Right lobe of liver (tissue), 6 donors: ENCODE measurements around the gene HSPA4. TPM values are rescaled to one million over a fixed set of nuclear protein-coding genes. Genes with fewer than 3 reads are reported as not detected.

Experiments used
- ATAC-seq, 4 donors: fragments of 200-7000 bp; cut with Tn5 transposase; one replicate each; pipeline ENCODE4 v1.9.1; 2020; ENCODE audit warnings: mild to moderate bottlenecking in 4 of 4, moderate library complexity in 4 of 4
- DNase-seq, 3 donors: peaks; one replicate each; pipeline ENCODE4 v3.0.0-alpha.2; 2020
- H3K27ac ChIP-seq, 3 donors: fragments of 200-600 bp; one replicate each; pipeline ENCODE4 v1.8.0; 2022
- H3K27me3 ChIP-seq, 2 donors: fragments of 200-600 bp; one replicate each; pipeline ENCODE4 v1.8.0; 2022
- H3K36me3 ChIP-seq, 4 donors: fragments of 200-600 bp; sonication (generic) in 1 of 4; one replicate each; pipeline versions ENCODE4 v1.5.1 to v1.8.0; 2017 to 2022; ENCODE audit warnings: control low read depth in 1 of 4
- H3K4me1 ChIP-seq, 4 donors: fragments of 200-600 bp; sonication (generic) in 1 of 4; one replicate each; pipeline versions ENCODE4 v1.5.1 to v1.8.0; 2017 to 2022; ENCODE audit warnings: control low read depth in 1 of 4
- H3K4me3 ChIP-seq, 3 donors: fragments of 200-600 bp; one replicate each; pipeline ENCODE4 v1.8.0; 2022
- H3K9me3 ChIP-seq, 4 donors: fragments of 200-600 bp; sonication (generic) in 1 of 4; one replicate each; pipeline versions ENCODE4 v1.5.1 to v1.8.0; 2017 to 2022; ENCODE audit warnings: control low read depth in 1 of 4
- POLR2A ChIP-seq: fragments of 450-650 bp; IDR thresholded peaks from one replicate; pipeline ENCODE4 v1.6.1; 2017; ENCODE audit warnings: antibody characterized with exemption, mild to moderate bottlenecking
- WGBS: methylation state at CpG from one replicate; pipeline ENCODE4 v1.1.6; 2018; ENCODE audit warnings: low coverage, low lambda C conversion rate; ENCODE audit not compliant: insufficient coverage; ENCODE audit errors: missing lambda C conversion rate; 5-methylcytosine and 5-hydroxymethylcytosine counted together
- intact Hi-C, 2 donors: fragments of 100-400 bp; cut with DNase I; formaldehyde crosslinking; loops; one replicate each; pipeline versions ENCODE4 v1.11.2 to v1.14.1; 2022
- small RNA-seq, 2 experiments: library from RNA; depleted of rRNA; stranded (forward); fragments of <200 nt; gene quantifications; one replicate each; pipeline ENCODE3, GENCODE V24; 2016
- total RNA-seq, 6 experiments: library from RNA; depleted of rRNA in 2 of 6; stranded (reverse); fragments of >200 nt in 2 of 6; fragmentation: NEBNext Ultra II Directional in 3 of 6; extraction: Animal tissue kit (Norgen Biotek cat#: 25700) in 3 of 6; gene quantifications; one replicate each; pipeline versions ENCODE4 v1.1.0 to v1.2.4, GENCODE V29; 2016 to 2023
- TF ChIP-seq, protein P1 (sequence below), 4 donors: fragments of 200-600 bp in 3 of 4; fragments of 450-650 bp in 1 of 4; IDR thresholded peaks; one replicate each; pipeline versions ENCODE4 v1.5.1 to v1.8.0; 2016 to 2022; ENCODE audit warnings: antibody characterized with exemption in 4 of 4, mild to moderate bottlenecking in 2 of 4
- donor health status: DM: no; HTN: yes; CAD: no.
- donor health status: DM: no; HTN: no; CAD: no.
- donor health status: DM: no; HTN: no; CAD: no.
- donor health status: DM: no; HTN: yes; CAD: no.
- donor health status: DM: no; HTN: yes; CAD: no.

Gene HSPA4
- total RNA-seq, 6 experiments from 2014 or later: 30.1 to 68.6 (median 46.1) TPM

DNA sequence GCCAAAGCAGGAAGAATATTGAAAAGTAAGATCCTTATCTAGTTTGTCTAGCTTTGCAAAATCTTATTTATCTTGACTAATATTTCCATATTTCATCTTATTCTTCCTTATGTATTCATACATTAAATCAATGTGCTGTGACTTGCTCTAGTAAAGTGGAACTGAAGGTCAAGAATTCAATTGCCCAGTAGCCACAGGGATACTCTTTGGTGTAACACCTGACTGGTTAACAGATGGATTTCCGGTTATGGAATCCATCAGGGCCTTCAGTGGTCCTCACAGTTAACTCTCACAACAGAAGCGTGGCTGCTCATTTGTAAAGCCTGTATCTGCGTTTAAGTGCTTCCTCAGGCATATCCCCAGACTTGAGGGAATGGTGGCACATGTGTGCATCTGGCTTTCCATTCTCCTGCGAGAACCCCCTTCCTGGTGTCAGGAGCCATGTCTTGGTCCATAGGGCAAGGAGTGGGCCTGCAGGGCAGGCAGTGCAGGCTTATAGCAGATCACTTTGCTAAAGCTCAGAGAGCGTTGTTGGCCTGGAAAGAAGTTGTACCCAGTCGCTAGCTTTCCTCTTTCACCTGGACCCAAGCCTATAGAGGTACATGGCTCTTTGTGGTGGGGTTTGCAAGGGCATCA lies 99.2 kb downstream of the HSPA4 start:
- intact Hi-C loops: no loop called here
- no peaks in the 10 kb centered on the region for H3K4me1 ChIP-seq

DNA sequence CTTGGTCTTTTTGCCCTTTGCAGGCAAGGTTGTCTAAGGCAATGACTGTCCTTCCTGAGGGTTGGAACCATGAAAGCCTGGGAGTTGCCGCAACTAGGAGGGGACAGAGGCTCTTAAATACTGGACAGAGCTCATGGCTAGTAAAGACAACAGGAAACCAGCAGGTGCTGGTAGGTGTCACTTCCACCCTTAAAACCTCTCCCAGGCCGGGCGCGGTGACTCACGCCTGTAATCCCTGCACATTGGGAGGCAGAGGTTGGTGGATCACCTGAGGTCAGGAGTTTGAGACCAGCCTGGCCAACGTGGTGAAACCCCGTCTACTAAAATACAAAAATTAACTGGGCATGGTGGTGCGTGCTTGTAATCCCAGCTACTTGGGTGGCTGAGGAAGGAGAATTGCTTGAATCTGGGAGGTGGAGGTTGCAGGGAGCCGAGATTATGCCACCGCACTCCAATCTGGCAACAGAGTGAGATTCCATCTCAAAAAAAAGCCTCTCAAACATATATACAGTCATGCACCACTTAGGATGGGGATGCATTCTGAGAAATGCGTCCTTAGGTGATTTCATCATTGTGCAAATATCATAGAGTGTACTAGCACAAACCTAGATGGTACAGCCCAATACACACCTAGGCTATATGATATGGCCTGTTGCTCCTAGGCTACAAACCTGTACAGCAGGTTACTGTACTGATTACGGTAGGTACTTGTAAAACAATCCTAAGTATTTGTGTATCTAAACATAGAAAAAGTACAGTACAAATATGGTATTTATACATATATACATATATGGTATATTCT lies 102.7 kb downstream of the HSPA4 start:
- Histone ChIP-seq H3K36me3 (no peaks in the 10 kb centered on the region), H3K4me1 (no peaks in the 10 kb centered on the region), H3K27ac (no peak overlapping the region), H3K9me3 (no peaks in the 10 kb centered on the region), H3K4me3 (no peak overlapping the region), H3K27me3 (no peaks in the 10 kb centered on the region)
- no peak for DNase-seq
- intact Hi-C loops: no loop called here
- no peak for TF ChIP-seq POLR2A
- TF ChIP-seq, protein P1, sequence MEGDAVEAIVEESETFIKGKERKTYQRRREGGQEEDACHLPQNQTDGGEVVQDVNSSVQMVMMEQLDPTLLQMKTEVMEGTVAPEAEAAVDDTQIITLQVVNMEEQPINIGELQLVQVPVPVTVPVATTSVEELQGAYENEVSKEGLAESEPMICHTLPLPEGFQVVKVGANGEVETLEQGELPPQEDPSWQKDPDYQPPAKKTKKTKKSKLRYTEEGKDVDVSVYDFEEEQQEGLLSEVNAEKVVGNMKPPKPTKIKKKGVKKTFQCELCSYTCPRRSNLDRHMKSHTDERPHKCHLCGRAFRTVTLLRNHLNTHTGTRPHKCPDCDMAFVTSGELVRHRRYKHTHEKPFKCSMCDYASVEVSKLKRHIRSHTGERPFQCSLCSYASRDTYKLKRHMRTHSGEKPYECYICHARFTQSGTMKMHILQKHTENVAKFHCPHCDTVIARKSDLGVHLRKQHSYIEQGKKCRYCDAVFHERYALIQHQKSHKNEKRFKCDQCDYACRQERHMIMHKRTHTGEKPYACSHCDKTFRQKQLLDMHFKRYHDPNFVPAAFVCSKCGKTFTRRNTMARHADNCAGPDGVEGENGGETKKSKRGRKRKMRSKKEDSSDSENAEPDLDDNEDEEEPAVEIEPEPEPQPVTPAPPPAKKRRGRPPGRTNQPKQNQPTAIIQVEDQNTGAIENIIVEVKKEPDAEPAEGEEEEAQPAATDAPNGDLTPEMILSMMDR (IDR thresholded peaks at IDR 0.05): no peak
- no peak for ATAC-seq
- 72% methylated on average over 7 of the region's 12 CpGs for WGBS

More for the DNA sequence above, 99.2 kb downstream of the HSPA4 start:
- WGBS: 91% methylated on average over 5 of the region's 6 CpGs
- TF ChIP-seq, protein P1 (IDR thresholded peaks at IDR 0.05): no peak
- TF ChIP-seq POLR2A: no peak
- no peak overlapping the region for H3K27ac ChIP-seq
- ATAC-seq: no peak
- no peaks in the 10 kb centered on the region for H3K9me3 ChIP-seq
- no peak overlapping the region for H3K4me3 ChIP-seq
- no peak for DNase-seq
- H3K36me3 ChIP-seq: no peaks in the 10 kb centered on the region
- H3K27me3 ChIP-seq: no peaks in the 10 kb centered on the region

DNA sequence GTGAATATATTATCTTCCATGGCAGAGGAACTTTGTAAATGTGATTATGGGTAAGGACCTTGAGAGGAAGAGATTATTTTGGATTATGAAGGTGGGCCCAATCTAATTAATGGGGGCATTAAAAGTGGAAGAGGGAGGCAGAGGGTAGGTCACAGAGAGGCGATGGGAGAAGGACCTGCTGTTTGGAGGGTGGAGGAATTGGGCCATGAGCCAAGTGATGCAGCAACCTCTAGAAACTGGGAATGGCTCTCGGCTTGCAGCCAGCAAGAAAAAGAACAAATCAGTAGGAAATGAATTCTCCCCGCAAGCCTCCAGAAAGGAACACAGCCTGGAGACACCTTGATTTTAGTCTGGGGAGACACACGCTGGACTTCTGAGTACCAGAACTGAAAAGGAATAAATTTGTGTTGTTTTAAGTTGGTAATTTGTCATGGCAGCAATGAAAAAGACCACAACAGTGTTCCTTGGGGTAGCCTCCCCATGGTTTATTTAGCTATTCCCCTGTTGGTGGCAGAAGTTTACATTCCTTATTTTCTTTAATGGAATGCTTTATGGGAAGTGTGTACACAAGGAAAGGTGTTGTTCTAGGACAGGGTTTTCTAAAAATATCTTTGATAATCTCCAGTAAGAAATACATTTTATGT lies 103.6 kb downstream of the HSPA4 start:
- no peak overlapping the region for H3K27ac ChIP-seq
- H3K36me3 ChIP-seq: no peaks in the 10 kb centered on the region
- ATAC-seq (no peak), DNase-seq (no peak)
- H3K9me3 ChIP-seq: no peaks in the 10 kb centered on the region
- no peaks in the 10 kb centered on the region for H3K4me1 ChIP-seq
- H3K4me3 ChIP-seq: no peak overlapping the region
- intact Hi-C loops: no loop called here
- 43% methylated on average over 4 of the region's 4 CpGs for WGBS
- TF ChIP-seq POLR2A: no peak
- TF ChIP-seq, protein P1 (IDR thresholded peaks at IDR 0.05): no peak
- no peaks in the 10 kb centered on the region for H3K27me3 ChIP-seq

Small RNA genes within 50 kb of the gene (small RNA-seq; reads per million reads assigned to genes)
- gene AC113410.1: 0 reads per million in 2 experiments
- 0 reads per million in 2 experiments for gene AC113410.3

Other genes starting within 250 kb of the HSPA4 start
- gene SOWAHA, start 238.7 kb upstream of the HSPA4 start, total RNA-seq: 1 to 10 TPM in 5 of 6 experiments, under 1 TPM in 1; 0.95 to 4.7 (median 1.4) TPM
- gene SHROOM1, start 221.4 kb upstream of the HSPA4 start, total RNA-seq: 10 to 100 TPM; 29.5 to 96.1 (median 77.4) TPM
- under 1 TPM; 0.20 to 0.71 (median 0.48) TPM for gene GDF9, start 185.5 kb upstream of the HSPA4 start, total RNA-seq
- 100 to 1,000 TPM; 488 to 702 (median 628) TPM for gene UQCRQ, start 185.4 kb upstream of the HSPA4 start, total RNA-seq
- gene LEAP2, start 178.3 kb upstream of the HSPA4 start, total RNA-seq: 100 to 1,000 TPM; 120 to 439 (median 214) TPM
- gene AFF4, start 88.4 kb upstream of the HSPA4 start, total RNA-seq: 10 to 100 TPM; 16.4 to 26.8 (median 20.2) TPM
- 10 to 100 TPM in 2 of 6 experiments, 1 to 10 TPM in 4; 2.6 to 11.0 (median 9.0) TPM for gene ZCCHC10, start 25.5 kb upstream of the HSPA4 start, total RNA-seq